Natural killer cell (primary cell): ENCODE data around the gene C2CD2. TPM values are rescaled to one million over a fixed set of nuclear protein-coding genes. Genes with fewer than 3 reads are reported as not detected.

Source experiments
- ATAC-seq, 3 donors: fragments of 150-1000 bp in 2 of 3; fragments of 200-7000 bp in 1 of 3; cut with Tn5 transposase; 1 replicate in 1 of 3; 2 replicates in 2 of 3; pipeline ENCODE4 v1.10.0; 2021; ENCODE audit warnings: mild to moderate bottlenecking in 2 of 3, moderate library complexity in 2 of 3
- DNase-seq, 2 donors: peaks; one replicate each; pipeline versions ENCODE4 v3.0.0 to v3.0.0-alpha.2; 2013 to 2021; ENCODE audit warnings: mixed read lengths in 1 of 2
- H3K27ac ChIP-seq: one replicate; pipeline ENCODE4 v1.5.1; 2013; ENCODE audit warnings: mild to moderate bottlenecking, low read length
- H3K27me3 ChIP-seq: one replicate; pipeline ENCODE4 v1.6.1; 2013; ENCODE audit warnings: low read length; ENCODE audit not compliant: control insufficient read depth, insufficient read depth
- H3K36me3 ChIP-seq: one replicate; pipeline ENCODE4 v1.6.1; 2013; ENCODE audit warnings: low read length; ENCODE audit not compliant: control insufficient read depth, insufficient read depth
- H3K4me1 ChIP-seq: one replicate; pipeline ENCODE4 v1.6.1; 2013; ENCODE audit warnings: low read length; ENCODE audit not compliant: control insufficient read depth, insufficient read depth
- H3K4me3 ChIP-seq: one replicate; pipeline ENCODE4 v1.5.1; 2013; ENCODE audit warnings: low read length
- H3K9me3 ChIP-seq: one replicate; pipeline ENCODE4 v1.6.1; 2013; ENCODE audit warnings: low read length; ENCODE audit not compliant: control insufficient read depth, insufficient read depth
- H3K27ac Mint-ChIP-seq, 2 donors: one replicate each; pipeline ENCODE4 v1.8.0; 2022; ENCODE audit warnings: mild to moderate bottlenecking in 2 of 2, mixed read lengths in 2 of 2, moderate library complexity in 1 of 2
- H3K27me3 Mint-ChIP-seq, 2 donors: one replicate each; pipeline ENCODE4 v1.8.0; 2022; ENCODE audit warnings: low read depth in 2 of 2, mixed read lengths in 2 of 2
- H3K36me3 Mint-ChIP-seq: one replicate; pipeline ENCODE4 v1.8.0; 2022; ENCODE audit warnings: mixed read lengths
- H3K4me1 Mint-ChIP-seq, 2 donors: one replicate each; pipeline ENCODE4 v1.8.0; 2022; ENCODE audit warnings: mixed read lengths in 2 of 2
- H3K4me3 Mint-ChIP-seq: one replicate; pipeline ENCODE4 v1.8.0; 2022; ENCODE audit warnings: mild to moderate bottlenecking, moderate library complexity, mixed read lengths
- H3K9me3 Mint-ChIP-seq, 2 donors: one replicate each; pipeline ENCODE4 v1.8.0; 2022; ENCODE audit warnings: mixed read lengths in 2 of 2
- WGBS: methylation state at CpG from one replicate; pipeline ENCODE4 v1.1.7; 2013; ENCODE audit warnings: missing lambda C conversion rate; ENCODE audit not compliant: insufficient coverage; 5-methylcytosine and 5-hydroxymethylcytosine counted together
- intact Hi-C: fragments of 100-400 bp; cut with micrococcal nuclease; formaldehyde crosslinking; loops from one replicate; pipeline ENCODE4 v1.14.2; 2022
- total RNA-seq, 4 donors: library from RNA; stranded (reverse); fragments of 120-200 nt in 1 of 4; gene quantifications; one replicate each; pipeline versions ENCODE4 v1.2.3 to v1.2.4, GENCODE V29; 2013 to 2022
- TF ChIP-seq, protein P1 (sequence below): fragments of 200-600 bp; IDR thresholded peaks from one replicate; pipeline ENCODE4 v1.8.0; 2022; ENCODE audit warnings: antibody characterized with exemption

C2CD2 gene
- 10 to 100 TPM in 1 of 3 donors, 1 to 10 TPM in 2; 2.1 to 10.1 (median 8.9) TPM for total RNA-seq
- total RNA-seq (2013), result 10.3 TPM

DNA sequence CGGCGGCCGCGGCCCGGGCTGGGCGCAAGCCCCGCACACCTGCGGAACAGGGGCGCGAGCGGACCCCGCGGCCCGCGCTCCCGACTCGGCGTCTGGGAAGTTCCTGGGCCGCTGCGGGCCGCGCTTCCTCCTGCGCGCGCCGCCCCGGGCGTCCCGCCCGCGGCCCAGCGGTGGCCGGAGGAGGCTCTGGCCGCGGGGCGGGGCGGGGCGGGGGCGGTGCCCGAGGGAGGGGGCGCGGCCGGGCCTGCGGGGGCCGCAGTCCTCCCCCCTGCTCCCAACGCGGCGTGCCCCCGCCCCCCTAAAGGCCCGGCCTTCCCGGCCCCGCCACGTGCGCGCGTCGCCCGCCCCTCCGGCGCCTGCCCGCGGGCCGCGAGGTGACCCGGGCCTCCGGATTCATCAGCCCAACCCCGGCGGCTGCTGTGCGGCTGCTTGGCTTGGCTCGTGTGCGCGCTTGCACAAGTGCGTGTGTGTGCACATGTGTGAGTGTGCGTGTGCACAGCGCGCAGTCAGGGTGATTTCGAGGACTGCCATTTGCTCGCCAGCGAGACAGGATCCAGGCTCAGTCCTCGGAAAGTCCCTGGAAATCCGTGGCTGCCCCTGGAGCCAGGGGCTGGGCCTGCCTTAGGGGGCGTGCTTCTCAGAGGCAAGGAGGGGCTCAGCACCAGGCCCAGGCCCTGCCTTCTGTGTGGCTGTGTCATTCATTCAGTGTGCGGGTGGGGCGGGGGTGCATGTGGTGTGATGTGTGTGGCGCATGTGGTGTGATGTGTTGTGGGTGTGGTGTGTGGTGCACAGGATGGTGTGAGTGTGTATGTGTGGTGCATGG, at the start of gene C2CD2:
Gene C2CD2, minus strand, starts transcription at position 188 of the 823 bp plus-strand sequence. CDS start 370 bp downstream, outside the sequence.
- Histone ChIP-seq H3K4me3 (peak within 1 kb of the TSS; percentile 16), H3K27ac (no peak within 1 kb of the TSS), H3K36me3 (no peaks in the 10 kb centered on the region), H3K27me3 (peaks cover 8% of the 10 kb centered on the region), H3K9me3 (no peaks in the 10 kb centered on the region), H3K4me1 (peaks cover 18% of the 10 kb centered on the region)
- Mint-ChIP-seq H3K4me1 (peaks cover 0 to 15% of the 10 kb centered on the region in 2 donors), H3K27ac (no peak within 1 kb of the TSS), H3K36me3 (no peaks in the 10 kb centered on the region), H3K27me3 (peaks cover 10 to 18% of the 10 kb centered on the region in 2 donors), H3K9me3 (no peaks in the 10 kb centered on the region), H3K4me3 (peak within 1 kb of the TSS; percentile 65)
- DNase-seq (peak in 1 of 2 donors; percentile 21), ATAC-seq (peak; percentile 52 to 62 (median 61))
- TF ChIP-seq, protein P1, sequence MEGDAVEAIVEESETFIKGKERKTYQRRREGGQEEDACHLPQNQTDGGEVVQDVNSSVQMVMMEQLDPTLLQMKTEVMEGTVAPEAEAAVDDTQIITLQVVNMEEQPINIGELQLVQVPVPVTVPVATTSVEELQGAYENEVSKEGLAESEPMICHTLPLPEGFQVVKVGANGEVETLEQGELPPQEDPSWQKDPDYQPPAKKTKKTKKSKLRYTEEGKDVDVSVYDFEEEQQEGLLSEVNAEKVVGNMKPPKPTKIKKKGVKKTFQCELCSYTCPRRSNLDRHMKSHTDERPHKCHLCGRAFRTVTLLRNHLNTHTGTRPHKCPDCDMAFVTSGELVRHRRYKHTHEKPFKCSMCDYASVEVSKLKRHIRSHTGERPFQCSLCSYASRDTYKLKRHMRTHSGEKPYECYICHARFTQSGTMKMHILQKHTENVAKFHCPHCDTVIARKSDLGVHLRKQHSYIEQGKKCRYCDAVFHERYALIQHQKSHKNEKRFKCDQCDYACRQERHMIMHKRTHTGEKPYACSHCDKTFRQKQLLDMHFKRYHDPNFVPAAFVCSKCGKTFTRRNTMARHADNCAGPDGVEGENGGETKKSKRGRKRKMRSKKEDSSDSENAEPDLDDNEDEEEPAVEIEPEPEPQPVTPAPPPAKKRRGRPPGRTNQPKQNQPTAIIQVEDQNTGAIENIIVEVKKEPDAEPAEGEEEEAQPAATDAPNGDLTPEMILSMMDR, result no peak
- 6% methylated on average over 85 of the region's 85 CpGs for WGBS
- intact Hi-C loops, result no loop called here

DNA sequence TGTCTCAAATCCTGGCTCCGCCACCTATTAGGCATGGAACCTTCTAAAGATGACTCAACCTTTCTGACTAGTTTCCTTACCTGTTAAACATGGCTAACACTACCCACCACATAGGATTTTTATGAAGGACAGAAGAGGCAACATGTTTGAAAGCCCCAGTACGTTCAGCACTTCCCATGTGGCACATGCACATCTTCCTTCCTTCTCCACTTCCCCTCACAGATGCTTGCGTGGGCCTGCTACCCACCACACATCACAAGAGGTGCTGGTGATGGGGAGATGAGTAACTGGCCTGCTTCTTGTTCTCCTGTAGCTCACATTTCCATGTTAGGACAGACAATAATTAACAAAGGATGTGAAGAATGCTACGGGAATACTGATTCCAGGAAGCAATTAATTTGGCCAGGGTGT, 49.2 kb upstream of the C2CD2 start:
- intact Hi-C loops, result no loop called here
- H3K4me3 ChIP-seq, result no peak overlapping the region
- H3K9me3 ChIP-seq, result no peaks in the 10 kb centered on the region
- H3K27ac Mint-ChIP-seq, result no peak overlapping the region
- H3K27ac ChIP-seq, result no peak overlapping the region
- no peaks in the 10 kb centered on the region for H3K27me3 ChIP-seq
- TF ChIP-seq, protein P1, result no peak
- no peaks in the 10 kb centered on the region for H3K4me1 ChIP-seq
- H3K9me3 Mint-ChIP-seq, result no peaks in the 10 kb centered on the region
- no peak for ATAC-seq
- no peak for DNase-seq
- H3K27me3 Mint-ChIP-seq, result no peaks in the 10 kb centered on the region
- H3K36me3 Mint-ChIP-seq, result no peaks in the 10 kb centered on the region
- peaks cover 7% of the 10 kb centered on the region for H3K36me3 ChIP-seq
- no peak overlapping the region for H3K4me3 Mint-ChIP-seq
- WGBS, result 68% methylated on average over 3 of the region's 4 CpGs
- peaks cover 0 to 12% of the 10 kb centered on the region in 2 donors for H3K4me1 Mint-ChIP-seq

DNA sequence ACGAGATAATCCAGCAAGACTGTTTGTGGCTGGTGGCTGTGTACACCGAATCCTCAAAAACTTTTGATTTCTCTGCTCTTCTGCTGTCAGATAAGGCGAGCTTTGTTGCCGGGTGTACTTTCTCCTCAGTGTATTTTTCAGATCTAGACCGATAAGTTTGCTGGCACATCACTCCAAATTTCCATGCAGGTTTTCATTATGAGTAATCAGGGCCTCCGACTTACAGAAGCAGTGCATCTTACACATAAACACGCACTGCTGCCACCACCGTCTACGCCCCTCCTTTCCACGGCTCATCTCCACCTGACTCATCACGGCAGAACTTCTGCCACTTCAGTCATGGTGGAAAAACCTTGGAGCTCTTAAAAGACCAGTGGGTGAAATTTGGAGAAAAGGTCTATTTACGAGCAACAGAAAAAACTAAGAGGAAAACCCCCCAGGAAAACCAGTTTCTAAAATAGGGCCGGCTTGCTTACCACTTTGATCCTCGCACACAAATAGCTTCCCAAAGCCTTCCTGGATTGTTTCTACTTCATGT, 48.7 kb upstream of the C2CD2 start:
- TF ChIP-seq, protein P1, result no peak
- Mint-ChIP-seq H3K4me3 (no peak overlapping the region), H3K27ac (no peak overlapping the region), H3K9me3 (no peaks in the 10 kb centered on the region), H3K27me3 (no peaks in the 10 kb centered on the region), H3K4me1 (peaks cover 0 to 11% of the 10 kb centered on the region in 2 donors), H3K36me3 (no peaks in the 10 kb centered on the region)
- WGBS, result 78% methylated on average over 14 of the region's 14 CpGs
- no peak for ATAC-seq
- no peaks in the 10 kb centered on the region for H3K4me1 ChIP-seq
- H3K36me3 ChIP-seq, result peaks cover 7% of the 10 kb centered on the region
- no peaks in the 10 kb centered on the region for H3K27me3 ChIP-seq
- H3K27ac ChIP-seq, result no peak overlapping the region
- no peaks in the 10 kb centered on the region for H3K9me3 ChIP-seq
- DNase-seq, result peak in 1 of 2 donors; percentile 51
- no peak overlapping the region for H3K4me3 ChIP-seq
- intact Hi-C loops, result no loop called here
